WTC11 (cell line): Measurements from ENCODE around the gene SLC46A2. TPM values are rescaled to one million over a fixed set of nuclear protein-coding genes. Genes with fewer than 3 reads are reported as not detected.

ENCODE experiments used
- ATAC-seq: fragments of 200-7000 bp; cut with Tn5 transposase; 2 replicates; pipeline ENCODE4 v1.10.0; 2021; ENCODE audit warnings: mild to moderate bottlenecking, moderate library complexity
- CTCF ChIA-PET: fragments of 300-600 bp; sonication (Branson Sonifier 250); formaldehyde crosslinking; loops from one replicate; lab custom pipeline; 2021; ENCODE audit warnings: antibody characterized with exemption; lab: Charles Lee
- POLR2A ChIA-PET: fragments of 350-600 bp; sonication (Branson Sonifier 250); formaldehyde crosslinking; loops from one replicate; lab custom pipeline; 2021; ENCODE audit warnings: antibody characterized with exemption; lab: Charles Lee
- DNase-seq: peaks from one replicate; pipeline ENCODE4 v3.0.0; 2021; ENCODE audit warnings: low spot score
- H3K27ac Mint-ChIP-seq: 2 replicates; pipeline ENCODE4 v1.8.0; 2021; ENCODE audit warnings: mixed read lengths
- H3K27me3 Mint-ChIP-seq: 2 replicates; pipeline ENCODE4 v1.8.0; 2021; ENCODE audit warnings: low read depth, mild to moderate bottlenecking, moderate library complexity, mixed read lengths
- H3K36me3 Mint-ChIP-seq: 2 replicates; pipeline ENCODE4 v1.8.0; 2021; ENCODE audit warnings: mixed read lengths
- H3K4me1 Mint-ChIP-seq: 2 replicates; pipeline ENCODE4 v1.8.0; 2022; ENCODE audit warnings: mixed read lengths
- H3K4me3 Mint-ChIP-seq: 2 replicates; pipeline ENCODE4 v1.8.0; 2021; ENCODE audit warnings: mild to moderate bottlenecking, moderate library complexity, mixed read lengths
- H3K9me3 Mint-ChIP-seq: 2 replicates; pipeline ENCODE4 v1.8.0; 2021; ENCODE audit warnings: mixed read lengths
- ATF1 ChIP-seq: sonication (generic); formaldehyde crosslinking; IDR thresholded peaks from 2 replicates; pipeline ENCODE4 v1.8.1; 2023; ENCODE audit warnings: mild to moderate bottlenecking, moderate library complexity, missing genetic modification reagents
- ATF3 ChIP-seq: sonication (generic); formaldehyde crosslinking; conservative IDR thresholded peaks from 2 replicates; pipeline ENCODE4 v1.8.1; 2022; ENCODE audit warnings: mild to moderate bottlenecking, missing genetic modification reagents
- CREM ChIP-seq: sonication (generic); formaldehyde crosslinking; IDR thresholded peaks from 2 replicates; pipeline ENCODE4 v1.8.1; 2022; ENCODE audit warnings: mild to moderate bottlenecking, missing genetic modification reagents, moderate library complexity
- FOXJ3 ChIP-seq: sonication (generic); formaldehyde crosslinking; IDR thresholded peaks from 2 replicates; pipeline ENCODE4 v1.9.0; 2021; ENCODE audit warnings: missing genetic modification reagents, mild to moderate bottlenecking, borderline replicate concordance
- GRHL2 ChIP-seq: fragments of 250-450 bp; sonication (Bioruptor Pico); IDR thresholded peaks from 2 replicates; pipeline ENCODE4 v1.8.0; 2022; ENCODE audit warnings: mild to moderate bottlenecking, moderate library complexity; ENCODE audit not compliant: insufficient replicate concordance, severe bottlenecking
- IRF1 ChIP-seq: sonication (generic); formaldehyde crosslinking; IDR thresholded peaks from 2 replicates; pipeline ENCODE4 v1.8.0; 2023; ENCODE audit warnings: missing genetic modification reagents
- MAX ChIP-seq: sonication (generic); formaldehyde crosslinking; IDR thresholded peaks from 2 replicates; pipeline ENCODE4 v1.8.0; 2022; ENCODE audit warnings: mild to moderate bottlenecking, missing genetic modification reagents
- MLX ChIP-seq: sonication (generic); formaldehyde crosslinking; IDR thresholded peaks from 2 replicates; pipeline ENCODE4 v1.8.1; 2023; ENCODE audit warnings: mild to moderate bottlenecking, missing genetic modification reagents, moderate library complexity
- MYBL2 ChIP-seq: sonication (generic); formaldehyde crosslinking; IDR thresholded peaks from 2 replicates; pipeline ENCODE4 v1.8.1; 2023; ENCODE audit warnings: mild to moderate bottlenecking, moderate library complexity, missing genetic modification reagents
- NFE2L1 ChIP-seq: sonication (generic); formaldehyde crosslinking; IDR thresholded peaks from 2 replicates; pipeline ENCODE4 v1.8.1; 2023; ENCODE audit warnings: missing genetic modification reagents
- NR3C1 ChIP-seq: sonication (generic); formaldehyde crosslinking; conservative IDR thresholded peaks from 2 replicates; pipeline ENCODE4 v1.8.1; 2023; ENCODE audit warnings: low read depth, mild to moderate bottlenecking, missing genetic modification reagents
- RELA ChIP-seq: sonication (generic); formaldehyde crosslinking; IDR thresholded peaks from 2 replicates; pipeline ENCODE4 v1.8.1; 2022; ENCODE audit warnings: missing genetic modification reagents, mild to moderate bottlenecking, borderline replicate concordance
- SOX15 ChIP-seq: fragments of 250-450 bp; sonication (Bioruptor Pico); IDR thresholded peaks from 2 replicates; pipeline ENCODE4 v1.9.0; 2021; ENCODE audit warnings: mild to moderate bottlenecking
- ZBTB21 ChIP-seq: sonication (generic); formaldehyde crosslinking; IDR thresholded peaks from 2 replicates; pipeline ENCODE4 v1.8.1; 2023; ENCODE audit warnings: mild to moderate bottlenecking, missing genetic modification reagents, borderline replicate concordance
- ZNF138 ChIP-seq: sonication (generic); formaldehyde crosslinking; conservative IDR thresholded peaks from 2 replicates; pipeline ENCODE4 v1.8.1; 2022; ENCODE audit warnings: mild to moderate bottlenecking, moderate library complexity, missing genetic modification reagents
- ZNF232 ChIP-seq: sonication (generic); formaldehyde crosslinking; IDR thresholded peaks from 2 replicates; pipeline ENCODE4 v1.8.0; 2022; ENCODE audit warnings: mild to moderate bottlenecking, missing genetic modification reagents
- ZNF423 ChIP-seq: fragments of 250-450 bp; sonication (Bioruptor Pico); IDR thresholded peaks from 2 replicates; pipeline ENCODE4 v2.1.2; 2022; ENCODE audit warnings: mild to moderate bottlenecking, moderate library complexity
- ZNF512 ChIP-seq: sonication (generic); formaldehyde crosslinking; IDR thresholded peaks from 2 replicates; pipeline ENCODE4 v1.8.1; 2022; ENCODE audit warnings: missing genetic modification reagents, borderline replicate concordance
- total RNA-seq: library from RNA; stranded (reverse); gene quantifications from 3 replicates; pipeline ENCODE4 v1.2.3, GENCODE V29; 2021
- TF ChIP-seq, protein P1 (sequence below): sonication (generic); formaldehyde crosslinking; IDR thresholded peaks from 2 replicates; pipeline ENCODE4 v1.8.1; 2023; ENCODE audit warnings: mild to moderate bottlenecking, missing genetic modification reagents, moderate library complexity
- TF ChIP-seq, protein P2 (sequence below): fragments of 250-450 bp; sonication (Bioruptor Pico); IDR thresholded peaks from 2 replicates; pipeline ENCODE4 v1.9.0; 2021; ENCODE audit warnings: mild to moderate bottlenecking, borderline replicate concordance
- TF ChIP-seq, protein P3 (sequence below): fragments of 250-450 bp; sonication (Bioruptor Pico); conservative IDR thresholded peaks from 2 replicates; pipeline ENCODE4 v1.9.0; 2021; ENCODE audit warnings: mild to moderate bottlenecking
- TF ChIP-seq, protein P4 (sequence below): fragments of 250-450 bp; sonication (Bioruptor Pico); IDR thresholded peaks from 2 replicates; pipeline ENCODE4 v1.8.0; 2021; ENCODE audit warnings: mild to moderate bottlenecking
- TF ChIP-seq, protein P5 (sequence below): sonication (generic); formaldehyde crosslinking; IDR thresholded peaks from 2 replicates; pipeline ENCODE4 v1.8.0; 2022; ENCODE audit warnings: mild to moderate bottlenecking, missing genetic modification reagents

The SLC46A2 gene
- total RNA-seq, 1 experiment from 2014 or later: not detected

DNA sequence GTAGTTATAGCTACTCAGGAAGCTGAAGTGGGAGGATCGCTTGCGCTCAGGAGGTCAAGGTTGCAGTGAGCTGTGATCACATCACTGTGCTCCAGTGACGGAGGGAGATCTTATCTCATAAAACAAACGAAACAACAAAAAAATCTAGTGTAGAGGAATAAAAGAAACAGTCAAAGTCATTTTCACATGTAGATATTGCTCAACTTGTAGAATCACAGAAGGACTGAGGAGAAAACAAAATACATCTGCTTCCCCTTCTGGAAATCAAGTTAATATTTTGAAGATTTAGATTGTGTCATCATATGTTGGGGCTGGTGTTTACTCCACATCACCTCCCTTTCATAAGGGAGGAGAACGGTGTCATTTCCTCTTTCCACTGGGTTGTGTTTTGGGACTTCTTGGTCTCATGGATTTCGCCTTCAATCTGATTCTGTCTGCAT lies 8.2 kb upstream of the SLC46A2 start (continued):
- TF ChIP-seq ZNF512 (CRISPR knock-in tag): no peak

DNA sequence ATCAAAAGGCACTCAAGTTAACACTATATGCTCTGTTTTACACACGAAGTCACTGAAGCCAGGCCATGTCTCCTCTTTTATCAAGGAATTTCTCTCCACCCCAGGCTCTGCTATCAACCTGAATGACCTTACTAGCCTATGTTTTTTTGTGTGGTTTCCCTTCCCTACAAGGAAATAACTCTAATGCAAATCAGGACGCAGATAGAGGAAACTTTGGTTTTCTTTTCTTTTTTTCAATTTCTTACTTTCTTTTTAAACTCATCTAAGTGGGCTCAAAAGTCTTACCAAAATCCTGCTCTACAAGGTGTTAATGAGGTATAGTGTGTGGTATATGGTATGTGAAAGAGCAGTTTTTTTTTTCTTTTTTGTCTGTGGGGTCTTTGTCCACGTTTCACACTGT lies 5.5 kb upstream of the SLC46A2 start:
- CTCF ChIA-PET: no interaction called here

GRCh38 chr9:112894699-112895098 lies 4.0 kb upstream of the SLC46A2 start:
- DNase-seq (no peak), ATAC-seq (no peak)
- no peaks in the 10 kb centered on the region for H3K36me3 Mint-ChIP-seq
- ChIA-PET CTCF (interaction anchor here (2.4 kb wide), 1 partner anchor 8 kb away, joined by 16 read pairs; no protein-coding TSS in a partner anchor), POLR2A (no interaction called here)
- H3K4me3 Mint-ChIP-seq: no peak overlapping the region
- peaks cover 33% of the 10 kb centered on the region for H3K27me3 Mint-ChIP-seq
- no peak overlapping the region for H3K27ac Mint-ChIP-seq
- H3K4me1 Mint-ChIP-seq: peaks cover 6% of the 10 kb centered on the region
- peaks cover 3% of the 10 kb centered on the region; the same call in 1 of the 2 replicates for H3K9me3 Mint-ChIP-seq
- TF ChIP-seq MLX (CRISPR knock-in tag) (no peak), ZNF138 (CRISPR knock-in tag) (no peak), ZBTB21 (CRISPR knock-in tag) (no peak), GRHL2 (CRISPR knock-in tag) (no peak), ATF1 (no peak), MAX (CRISPR knock-in tag) (no peak), ZNF232 (CRISPR knock-in tag) (no peak), NR3C1 (CRISPR knock-in tag) (no peak), IRF1 (no peak)
- TF ChIP-seq, protein P1, sequence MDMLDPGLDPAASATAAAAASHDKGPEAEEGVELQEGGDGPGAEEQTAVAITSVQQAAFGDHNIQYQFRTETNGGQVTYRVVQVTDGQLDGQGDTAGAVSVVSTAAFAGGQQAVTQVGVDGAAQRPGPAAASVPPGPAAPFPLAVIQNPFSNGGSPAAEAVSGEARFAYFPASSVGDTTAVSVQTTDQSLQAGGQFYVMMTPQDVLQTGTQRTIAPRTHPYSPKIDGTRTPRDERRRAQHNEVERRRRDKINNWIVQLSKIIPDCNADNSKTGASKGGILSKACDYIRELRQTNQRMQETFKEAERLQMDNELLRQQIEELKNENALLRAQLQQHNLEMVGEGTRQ (CRISPR knock-in tag): no peak
- TF ChIP-seq, protein P2, sequence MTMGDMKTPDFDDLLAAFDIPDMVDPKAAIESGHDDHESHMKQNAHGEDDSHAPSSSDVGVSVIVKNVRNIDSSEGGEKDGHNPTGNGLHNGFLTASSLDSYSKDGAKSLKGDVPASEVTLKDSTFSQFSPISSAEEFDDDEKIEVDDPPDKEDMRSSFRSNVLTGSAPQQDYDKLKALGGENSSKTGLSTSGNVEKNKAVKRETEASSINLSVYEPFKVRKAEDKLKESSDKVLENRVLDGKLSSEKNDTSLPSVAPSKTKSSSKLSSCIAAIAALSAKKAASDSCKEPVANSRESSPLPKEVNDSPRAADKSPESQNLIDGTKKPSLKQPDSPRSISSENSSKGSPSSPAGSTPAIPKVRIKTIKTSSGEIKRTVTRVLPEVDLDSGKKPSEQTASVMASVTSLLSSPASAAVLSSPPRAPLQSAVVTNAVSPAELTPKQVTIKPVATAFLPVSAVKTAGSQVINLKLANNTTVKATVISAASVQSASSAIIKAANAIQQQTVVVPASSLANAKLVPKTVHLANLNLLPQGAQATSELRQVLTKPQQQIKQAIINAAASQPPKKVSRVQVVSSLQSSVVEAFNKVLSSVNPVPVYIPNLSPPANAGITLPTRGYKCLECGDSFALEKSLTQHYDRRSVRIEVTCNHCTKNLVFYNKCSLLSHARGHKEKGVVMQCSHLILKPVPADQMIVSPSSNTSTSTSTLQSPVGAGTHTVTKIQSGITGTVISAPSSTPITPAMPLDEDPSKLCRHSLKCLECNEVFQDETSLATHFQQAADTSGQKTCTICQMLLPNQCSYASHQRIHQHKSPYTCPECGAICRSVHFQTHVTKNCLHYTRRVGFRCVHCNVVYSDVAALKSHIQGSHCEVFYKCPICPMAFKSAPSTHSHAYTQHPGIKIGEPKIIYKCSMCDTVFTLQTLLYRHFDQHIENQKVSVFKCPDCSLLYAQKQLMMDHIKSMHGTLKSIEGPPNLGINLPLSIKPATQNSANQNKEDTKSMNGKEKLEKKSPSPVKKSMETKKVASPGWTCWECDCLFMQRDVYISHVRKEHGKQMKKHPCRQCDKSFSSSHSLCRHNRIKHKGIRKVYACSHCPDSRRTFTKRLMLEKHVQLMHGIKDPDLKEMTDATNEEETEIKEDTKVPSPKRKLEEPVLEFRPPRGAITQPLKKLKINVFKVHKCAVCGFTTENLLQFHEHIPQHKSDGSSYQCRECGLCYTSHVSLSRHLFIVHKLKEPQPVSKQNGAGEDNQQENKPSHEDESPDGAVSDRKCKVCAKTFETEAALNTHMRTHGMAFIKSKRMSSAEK (CRISPR knock-in tag): no peak
- TF ChIP-seq, protein P3, sequence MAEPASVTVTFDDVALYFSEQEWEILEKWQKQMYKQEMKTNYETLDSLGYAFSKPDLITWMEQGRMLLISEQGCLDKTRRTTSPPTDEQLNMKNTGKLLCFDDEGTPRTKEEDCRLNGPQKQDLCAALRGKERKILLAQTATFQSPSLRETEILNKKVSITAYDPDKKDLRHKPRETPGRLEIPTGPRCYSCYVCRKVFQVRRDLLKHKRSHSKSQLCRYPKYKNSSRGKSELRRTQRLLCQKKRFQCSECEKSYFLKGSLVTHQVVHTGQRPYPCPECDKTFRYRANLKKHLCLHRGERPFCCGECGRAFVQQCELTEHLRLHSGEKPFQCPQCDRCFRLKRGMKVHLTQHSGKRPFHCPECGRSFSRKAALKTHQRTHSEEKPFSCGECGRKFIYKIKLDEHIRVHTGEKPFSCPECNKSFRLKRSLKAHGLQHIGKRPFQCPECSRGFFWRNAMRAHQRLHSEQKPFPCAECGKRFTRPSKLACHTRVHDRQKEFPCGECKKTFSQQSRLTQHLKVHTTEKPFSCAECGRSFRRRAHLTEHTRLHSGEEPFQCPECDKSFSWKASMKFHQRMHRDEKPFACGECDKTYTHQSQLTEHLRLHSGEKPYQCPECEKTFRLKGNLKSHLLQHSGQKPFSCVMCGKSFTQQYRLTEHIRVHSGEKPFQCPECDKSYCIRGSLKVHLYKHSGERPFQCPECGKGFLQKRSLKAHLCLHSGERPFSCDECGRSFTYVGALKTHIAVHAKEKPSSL (CRISPR knock-in tag): no peak

More for the DNA sequence above, 5.5 kb upstream of the SLC46A2 start:
- Mint-ChIP-seq H3K4me3 (no peak overlapping the region), H3K9me3 (peaks cover 3% of the 10 kb centered on the region; the same call in 1 of the 2 replicates), H3K27ac (no peak overlapping the region), H3K36me3 (no peaks in the 10 kb centered on the region), H3K27me3 (peaks cover 19% of the 10 kb centered on the region), H3K4me1 (peaks cover 6% of the 10 kb centered on the region)
- DNase-seq: no peak
- TF ChIP-seq FOXJ3 (CRISPR knock-in tag) (no peak), MYBL2 (CRISPR knock-in tag) (no peak), SOX15 (CRISPR knock-in tag) (no peak), ATF3 (CRISPR knock-in tag) (no peak), RELA (no peak), ZNF423 (no peak), ZNF232 (CRISPR knock-in tag) (no peak), NFE2L1 (CRISPR knock-in tag) (no peak), CREM (no peak)
- TF ChIP-seq, protein P4, sequence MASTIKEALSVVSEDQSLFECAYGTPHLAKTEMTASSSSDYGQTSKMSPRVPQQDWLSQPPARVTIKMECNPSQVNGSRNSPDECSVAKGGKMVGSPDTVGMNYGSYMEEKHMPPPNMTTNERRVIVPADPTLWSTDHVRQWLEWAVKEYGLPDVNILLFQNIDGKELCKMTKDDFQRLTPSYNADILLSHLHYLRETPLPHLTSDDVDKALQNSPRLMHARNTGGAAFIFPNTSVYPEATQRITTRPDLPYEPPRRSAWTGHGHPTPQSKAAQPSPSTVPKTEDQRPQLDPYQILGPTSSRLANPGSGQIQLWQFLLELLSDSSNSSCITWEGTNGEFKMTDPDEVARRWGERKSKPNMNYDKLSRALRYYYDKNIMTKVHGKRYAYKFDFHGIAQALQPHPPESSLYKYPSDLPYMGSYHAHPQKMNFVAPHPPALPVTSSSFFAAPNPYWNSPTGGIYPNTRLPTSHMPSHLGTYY (CRISPR knock-in tag): no peak
- TF ChIP-seq, protein P5, sequence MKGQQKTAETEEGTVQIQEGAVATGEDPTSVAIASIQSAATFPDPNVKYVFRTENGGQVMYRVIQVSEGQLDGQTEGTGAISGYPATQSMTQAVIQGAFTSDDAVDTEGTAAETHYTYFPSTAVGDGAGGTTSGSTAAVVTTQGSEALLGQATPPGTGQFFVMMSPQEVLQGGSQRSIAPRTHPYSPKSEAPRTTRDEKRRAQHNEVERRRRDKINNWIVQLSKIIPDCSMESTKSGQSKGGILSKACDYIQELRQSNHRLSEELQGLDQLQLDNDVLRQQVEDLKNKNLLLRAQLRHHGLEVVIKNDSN (CRISPR knock-in tag): no peak
- no peak for ATAC-seq
- POLR2A ChIA-PET: no interaction called here
